HG03460 (cell line): ENCODE results near the gene HAGHL.
"Not testable (repeated sequence)": the region's sequence is repeated elsewhere in the genome, so short reads cannot be mapped to it uniquely, and the experiment has no call there.

Experiments used
- ATAC-seq: cut with Tn5 transposase; IDR thresholded peaks from one replicate; pipeline ENCODE4 v1.9.1; 2021; ENCODE audit not compliant: unreplicated experiment

Gene HAGHL

GRCh38 chr16:687499-687898, 39.4 kb upstream of the HAGHL start:
- ATAC-seq = no peak

- no peak for ATAC-seq
Observed at GRCh38 chr16:689175-689897, 37.6 kb upstream of the HAGHL start.

- ATAC-seq = not testable (repeated sequence)
Observed at GRCh38 chr16:691242-691641, 35.7 kb upstream of the HAGHL start.

GRCh38 chr16:692356-693108, 34.4 kb upstream of the HAGHL start:
- ATAC-seq = no peak

GRCh38 chr16:693364-693763, 33.5 kb upstream of the HAGHL start:
- ATAC-seq = no peak

- ATAC-seq = no peak
Observed at GRCh38 chr16:693766-694165, 33.1 kb upstream of the HAGHL start.

- no peak for ATAC-seq
Observed at GRCh38 chr16:694187-694862, 32.6 kb upstream of the HAGHL start.

GRCh38 chr16:694863-695354, 32.0 kb upstream of the HAGHL start:
- ATAC-seq = no peak

- no peak for ATAC-seq
Observed at GRCh38 chr16:695355-696089, 31.4 kb upstream of the HAGHL start.

- no peak for ATAC-seq
Observed at GRCh38 chr16:698911-699671, 27.8 kb upstream of the HAGHL start.

- no peak for ATAC-seq
Observed at GRCh38 chr16:700684-701584, 26.0 kb upstream of the HAGHL start.

GRCh38 chr16:702341-702740, 24.6 kb upstream of the HAGHL start:
- ATAC-seq = no peak

GRCh38 chr16:703406-703805, 23.5 kb upstream of the HAGHL start:
- no peak for ATAC-seq

- no peak for ATAC-seq
Observed at GRCh38 chr16:704047-704446, 22.9 kb upstream of the HAGHL start.

GRCh38 chr16:704552-705380, 22.1 kb upstream of the HAGHL start:
- no peak for ATAC-seq

- no peak for ATAC-seq
Observed at GRCh38 chr16:705431-706188, 21.3 kb upstream of the HAGHL start, which contains the start of gene FBXL16. TSS of gene FBXL16 (minus strand) at chr16:705801. CDS start at chr16:697405, 8,396 bp downstream.

- no peak for ATAC-seq
Observed at GRCh38 chr16:706189-707061, 20.5 kb upstream of the HAGHL start.
